Tibial nerve (tissue), 3 donors: ENCODE results near the gene STAMBP.

ENCODE experiments used
- POLR2A ChIP-seq, 2 donors: fragments of 450-650 bp; IDR thresholded peaks; one replicate each; pipeline ENCODE4 v1.6.1; 2017; ENCODE audit warnings: antibody characterized with exemption in 2 of 2, mild to moderate bottlenecking in 2 of 2, moderate library complexity in 2 of 2
- TF ChIP-seq, protein P1 (sequence below), 5 experiments: fragments of 200-600 bp in 3 of 5; fragments of 450-650 bp in 2 of 5; sonication (generic) in 3 of 5; IDR thresholded peaks; one replicate each; pipeline ENCODE4 v1.5.1; 2016 to 2019; ENCODE audit warnings: antibody characterized with exemption in 5 of 5, mild to moderate bottlenecking in 3 of 5, moderate library complexity in 2 of 5

DNA sequence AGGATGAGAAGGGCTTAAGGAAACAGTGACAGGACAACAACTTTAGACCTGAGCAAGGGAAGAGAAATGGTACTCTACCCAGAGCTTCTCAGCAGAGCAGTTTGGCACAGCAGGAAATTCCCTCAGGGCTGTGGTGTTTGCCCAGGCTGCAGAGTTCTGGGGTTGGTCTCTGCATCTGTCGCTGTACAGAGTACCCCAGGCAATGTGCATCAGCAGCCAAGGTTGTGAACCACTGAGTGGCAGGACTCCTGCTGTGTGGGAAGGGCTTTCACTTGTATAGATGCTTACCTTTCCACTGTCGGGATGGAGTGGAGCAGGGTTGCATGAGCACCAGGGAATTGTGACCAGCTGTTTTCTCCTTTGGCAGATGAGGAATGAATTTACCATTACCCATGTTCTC, 21.2 kb downstream of the STAMBP start:
- TF ChIP-seq, protein P1, sequence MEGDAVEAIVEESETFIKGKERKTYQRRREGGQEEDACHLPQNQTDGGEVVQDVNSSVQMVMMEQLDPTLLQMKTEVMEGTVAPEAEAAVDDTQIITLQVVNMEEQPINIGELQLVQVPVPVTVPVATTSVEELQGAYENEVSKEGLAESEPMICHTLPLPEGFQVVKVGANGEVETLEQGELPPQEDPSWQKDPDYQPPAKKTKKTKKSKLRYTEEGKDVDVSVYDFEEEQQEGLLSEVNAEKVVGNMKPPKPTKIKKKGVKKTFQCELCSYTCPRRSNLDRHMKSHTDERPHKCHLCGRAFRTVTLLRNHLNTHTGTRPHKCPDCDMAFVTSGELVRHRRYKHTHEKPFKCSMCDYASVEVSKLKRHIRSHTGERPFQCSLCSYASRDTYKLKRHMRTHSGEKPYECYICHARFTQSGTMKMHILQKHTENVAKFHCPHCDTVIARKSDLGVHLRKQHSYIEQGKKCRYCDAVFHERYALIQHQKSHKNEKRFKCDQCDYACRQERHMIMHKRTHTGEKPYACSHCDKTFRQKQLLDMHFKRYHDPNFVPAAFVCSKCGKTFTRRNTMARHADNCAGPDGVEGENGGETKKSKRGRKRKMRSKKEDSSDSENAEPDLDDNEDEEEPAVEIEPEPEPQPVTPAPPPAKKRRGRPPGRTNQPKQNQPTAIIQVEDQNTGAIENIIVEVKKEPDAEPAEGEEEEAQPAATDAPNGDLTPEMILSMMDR (IDR thresholded peaks at IDR 0.05) = no peak
- no peak for TF ChIP-seq POLR2A (IDR thresholded peaks at IDR 0.05)
